ENCODE results near the gene OR5AC2.

- TF ChIP-seq ESRRA (CRISPR knock-in tag; IDR thresholded peaks at IDR 0.05; ENCODE audit: low read depth), result no peak
- TF ChIP-seq RFX5 (IDR thresholded peaks at IDR 0.05; ENCODE audit: low read depth, low read length), result no peak
- no peak for TF ChIP-seq CTCF (CRISPR knock-in tag; IDR thresholded peaks at IDR 0.05)
- no peak for TF ChIP-seq SOX6 (IDR thresholded peaks at IDR 0.05)
- TF ChIP-seq SOX6 (CRISPR knock-in tag; IDR thresholded peaks at IDR 0.05), result no peak
Observed at GRCh38 chr3:98048586-98048985, 38.4 kb upstream of the OR5AC2 start.
